ENCODE data around the gene SIGLEC8. TPM values are rescaled to one million over a fixed set of nuclear protein-coding genes. Genes with fewer than 3 reads are reported as not detected.

SIGLEC8 gene
- total and polyA plus RNA-seq, 2 of the 4 experiments (the other 2 are of a cell fraction) = not detected

- intact Hi-C loops (cut with micrococcal nuclease) = no loop called here
- no peak for ATAC-seq (ENCODE audit: low read depth)
Observed at GRCh38 chr19:51478381-51479234, 20.4 kb upstream of the SIGLEC8 start, which contains the start of gene CEACAM18. CEACAM18 (plus strand) TSS chr19:51478539.

More at GRCh38 chr19:51478381-51479234, 20.4 kb upstream of the SIGLEC8 start, which contains the start of gene CEACAM18:
- no peak within 1 kb of the TSS for H2AK5ac ChIP-seq (ENCODE audit: low read depth, low read length)
- H3K79me1 ChIP-seq (ENCODE audit: low read depth in 1 of 2, low read length in 2 of 2) = no peaks in the 10 kb centered on the region
- H2BK120ac ChIP-seq (ENCODE audit: low read depth, low read length) = no peak within 1 kb of the TSS
- dilution Hi-C loops (cut with HindIII; ENCODE audit: low sequenced_read_pairs, unreplicated experiment) (no loop called here), in situ Hi-C loops (cut with MboI; ENCODE audit: low sequenced_read_pairs) (no loop called here)
- H3K27me3 ChIP-seq (ENCODE audit: control insufficient read depth, insufficient read depth, low read length) = no peaks in the 10 kb centered on the region
- no peaks in the 10 kb centered on the region for H3K36me3 ChIP-seq (ENCODE audit: control insufficient read depth, insufficient read depth, low read length)
- H4K20me1 ChIP-seq (ENCODE audit: insufficient read depth, low read length) = no peaks in the 10 kb centered on the region
- no peak within 1 kb of the TSS for H3K14ac ChIP-seq (replicated peaks; ENCODE audit: low read depth, low read length)
- H3K9me3 ChIP-seq (ENCODE audit: control insufficient read depth, insufficient read depth, low read length) = peaks cover 14% of the 10 kb centered on the region; the same call in 1 of the 2 replicates
- no peak within 1 kb of the TSS for H4K8ac ChIP-seq (ENCODE audit: low read depth in 2 of 2, low read length in 2 of 2)
- H3K56ac ChIP-seq (ENCODE audit: extremely low read depth, insufficient read depth, low read length) = no peak within 1 kb of the TSS
- ChIA-PET CTCF (no interaction called here), POLR2A (ENCODE audit: unreplicated experiment) (no interaction called here)
- no peak within 1 kb of the TSS for H2AFZ ChIP-seq (replicated peaks; ENCODE audit: low read length, poor library complexity)
- no peak within 1 kb of the TSS for H3K4me2 ChIP-seq (ENCODE audit: low read depth, low read length)
- H3K4me1 ChIP-seq (ENCODE audit: control insufficient read depth, insufficient read depth, low read length) = no peaks in the 10 kb centered on the region
- no peak within 1 kb of the TSS for H2AK9ac ChIP-seq (replicated peaks; ENCODE audit: low read depth, low read length, poor library complexity)
- no peak within 1 kb of the TSS for H4K5ac ChIP-seq (ENCODE audit: low read depth, low read length)
- no peak within 1 kb of the TSS for H3K4me3 ChIP-seq (ENCODE audit: insufficient read depth, low read depth, low read length)
- TF ChIP-seq SMC3 (IDR thresholded peaks at IDR 0.05; ENCODE audit: low read depth, low read length) = no peak
- no peak for TF ChIP-seq FOS (IDR thresholded peaks at IDR 0.05; ENCODE audit: low read depth, low read length)
- no peak for TF ChIP-seq USF2 (IDR thresholded peaks at IDR 0.05; ENCODE audit: low read depth, low read length)
- TF ChIP-seq, protein P1, sequence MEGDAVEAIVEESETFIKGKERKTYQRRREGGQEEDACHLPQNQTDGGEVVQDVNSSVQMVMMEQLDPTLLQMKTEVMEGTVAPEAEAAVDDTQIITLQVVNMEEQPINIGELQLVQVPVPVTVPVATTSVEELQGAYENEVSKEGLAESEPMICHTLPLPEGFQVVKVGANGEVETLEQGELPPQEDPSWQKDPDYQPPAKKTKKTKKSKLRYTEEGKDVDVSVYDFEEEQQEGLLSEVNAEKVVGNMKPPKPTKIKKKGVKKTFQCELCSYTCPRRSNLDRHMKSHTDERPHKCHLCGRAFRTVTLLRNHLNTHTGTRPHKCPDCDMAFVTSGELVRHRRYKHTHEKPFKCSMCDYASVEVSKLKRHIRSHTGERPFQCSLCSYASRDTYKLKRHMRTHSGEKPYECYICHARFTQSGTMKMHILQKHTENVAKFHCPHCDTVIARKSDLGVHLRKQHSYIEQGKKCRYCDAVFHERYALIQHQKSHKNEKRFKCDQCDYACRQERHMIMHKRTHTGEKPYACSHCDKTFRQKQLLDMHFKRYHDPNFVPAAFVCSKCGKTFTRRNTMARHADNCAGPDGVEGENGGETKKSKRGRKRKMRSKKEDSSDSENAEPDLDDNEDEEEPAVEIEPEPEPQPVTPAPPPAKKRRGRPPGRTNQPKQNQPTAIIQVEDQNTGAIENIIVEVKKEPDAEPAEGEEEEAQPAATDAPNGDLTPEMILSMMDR (conservative IDR thresholded peaks at IDR 0.05; ENCODE audit: low read depth, low read length) = no peak
- no peak for TF ChIP-seq RCOR1 (IDR thresholded peaks at IDR 0.05; ENCODE audit: insufficient replicate concordance, low read length)
- no peak for TF ChIP-seq MAFK (IDR thresholded peaks at IDR 0.05; ENCODE audit: low read depth, low read length)
- no TSS peak for BruUV-seq (replicated peaks)
- H3K9ac ChIP-seq (ENCODE audit: low read depth, low read length) = no peak within 1 kb of the TSS
- H3K27ac ChIP-seq (ENCODE audit: insufficient read depth, low read length) = no peak within 1 kb of the TSS
- H3K23ac ChIP-seq (ENCODE audit: low read depth, low read length) = no peak within 1 kb of the TSS
- no peak within 1 kb of the TSS for H2BK20ac ChIP-seq (ENCODE audit: low read depth, low read length)
- H3K4ac ChIP-seq (ENCODE audit: low read depth, low read length) = no peak within 1 kb of the TSS
- H3K18ac ChIP-seq (ENCODE audit: low read depth, low read length) = no peak within 1 kb of the TSS
- H2BK5ac ChIP-seq (ENCODE audit: low read depth, low read length, poor library complexity, severe bottlenecking) = no peak within 1 kb of the TSS
- no peak for DNase-seq
- no peak within 1 kb of the TSS for H4K91ac ChIP-seq (ENCODE audit: insufficient read depth, low read depth, low read length)
- 13% methylated on average over 2 of the region's 17 CpGs; no CpG with 5 or more reads in 1 of the 2 experiments for WGBS, 2 experiments (ENCODE audit: extremely low coverage in 2 of 2, insufficient read length in 1 of 2)
- H2BK15ac ChIP-seq (ENCODE audit: low read depth, low read length) = no peak within 1 kb of the TSS
- no peaks in the 10 kb centered on the region for H3K9me1 ChIP-seq (ENCODE audit: insufficient read depth, low read length)

Measured in IMR-90 (cell line).